ENCODE data around the gene TRAPPC6A. TPM values are rescaled to one million over a fixed set of nuclear protein-coding genes. Genes with fewer than 3 reads are reported as not detected.

Gene TRAPPC6A
- total RNA-seq, 1 experiment from 2014 or later: 26.9 TPM

DNA sequence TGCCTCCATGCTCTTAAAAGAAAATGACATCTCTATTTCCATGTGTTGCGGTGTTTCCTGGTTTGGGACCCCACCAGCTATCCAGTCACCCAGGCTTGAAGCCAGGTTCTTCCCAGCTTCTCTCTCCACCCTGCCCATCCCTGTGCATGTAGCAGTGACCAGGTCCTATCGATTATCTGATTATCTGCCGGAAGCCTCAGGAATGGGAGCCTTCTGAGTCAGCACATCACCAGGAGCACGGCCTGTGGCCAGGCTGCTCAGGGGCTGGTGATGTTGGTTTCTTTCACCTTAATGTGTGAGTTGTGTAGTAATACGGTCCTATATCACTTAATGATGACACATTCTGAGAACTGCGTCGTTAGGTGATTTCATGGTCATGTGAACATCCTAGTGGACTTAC, 51.4 kb downstream of the TRAPPC6A start:
- H3K9me3 ChIP-seq (ENCODE audit: control insufficient read depth in 1 of 2, insufficient read depth in 1 of 2, low read depth in 1 of 2, low read length in 2 of 2): no peaks in the 10 kb centered on the region
- H3K36me3 ChIP-seq (ENCODE audit: control insufficient read depth in 1 of 2, insufficient read depth in 2 of 2, low read length in 2 of 2): no peaks in the 10 kb centered on the region
- H3K9ac ChIP-seq (ENCODE audit: low read length): no peak overlapping the region
- DNase-seq (ENCODE audit: low read depth, low spot score): no peak
- H3K9me2 ChIP-seq (ENCODE audit: insufficient read depth): no peaks in the 10 kb centered on the region
- H3K27ac ChIP-seq (ENCODE audit: low read depth, low read length): no peak overlapping the region
- RAD21 ChIA-PET (ENCODE audit: low non-redundant PET in 1 of 2, low total read pairs in 2 of 2, uncharacterized antibody in 2 of 2, unreplicated experiment in 2 of 2): no interaction called here
- no TSS peak for BruUV-seq (replicated peaks)
- no peak for TF ChIP-seq ZBTB33 (IDR thresholded peaks at IDR 0.05; ENCODE audit: extremely low read depth, insufficient replicate concordance, low read length)
- TF ChIP-seq CBX3 (IDR thresholded peaks at IDR 0.05; ENCODE audit: low read depth): no peak
- TF ChIP-seq MAX (IDR thresholded peaks at IDR 0.05): no peak
- TF ChIP-seq, protein P1, sequence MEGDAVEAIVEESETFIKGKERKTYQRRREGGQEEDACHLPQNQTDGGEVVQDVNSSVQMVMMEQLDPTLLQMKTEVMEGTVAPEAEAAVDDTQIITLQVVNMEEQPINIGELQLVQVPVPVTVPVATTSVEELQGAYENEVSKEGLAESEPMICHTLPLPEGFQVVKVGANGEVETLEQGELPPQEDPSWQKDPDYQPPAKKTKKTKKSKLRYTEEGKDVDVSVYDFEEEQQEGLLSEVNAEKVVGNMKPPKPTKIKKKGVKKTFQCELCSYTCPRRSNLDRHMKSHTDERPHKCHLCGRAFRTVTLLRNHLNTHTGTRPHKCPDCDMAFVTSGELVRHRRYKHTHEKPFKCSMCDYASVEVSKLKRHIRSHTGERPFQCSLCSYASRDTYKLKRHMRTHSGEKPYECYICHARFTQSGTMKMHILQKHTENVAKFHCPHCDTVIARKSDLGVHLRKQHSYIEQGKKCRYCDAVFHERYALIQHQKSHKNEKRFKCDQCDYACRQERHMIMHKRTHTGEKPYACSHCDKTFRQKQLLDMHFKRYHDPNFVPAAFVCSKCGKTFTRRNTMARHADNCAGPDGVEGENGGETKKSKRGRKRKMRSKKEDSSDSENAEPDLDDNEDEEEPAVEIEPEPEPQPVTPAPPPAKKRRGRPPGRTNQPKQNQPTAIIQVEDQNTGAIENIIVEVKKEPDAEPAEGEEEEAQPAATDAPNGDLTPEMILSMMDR (IDR thresholded peaks at IDR 0.05 in 2 of 3, conservative IDR thresholded peaks at IDR 0.05 in 1 of 3; ENCODE audit: borderline replicate concordance in 1 of 3, insufficient read depth in 1 of 3, low read depth in 2 of 3, low read length in 2 of 3): no peak
- no peak for TF ChIP-seq ZNF274 (IDR thresholded peaks at IDR 0.05; ENCODE audit: low read depth, low read length)
- no peak for TF ChIP-seq SRF (IDR thresholded peaks at IDR 0.05; ENCODE audit: low read depth)
- no peak for TF ChIP-seq SIN3A (IDR thresholded peaks at IDR 0.05; ENCODE audit: low read depth)
- TF ChIP-seq ZFX (IDR thresholded peaks at IDR 0.05): no peak
- no peak for TF ChIP-seq POLR2A (IDR thresholded peaks at IDR 0.05; ENCODE audit: borderline replicate concordance, extremely low read depth, insufficient read depth, insufficient read length)
- TF ChIP-seq ELF1 (IDR thresholded peaks at IDR 0.05; ENCODE audit: borderline replicate concordance, low read depth): no peak
- no peak for TF ChIP-seq TCF7L2 (IDR thresholded peaks at IDR 0.05; ENCODE audit: borderline replicate concordance, extremely low read depth, insufficient read depth, insufficient read length)
- H3K27me3 ChIP-seq (ENCODE audit: insufficient read depth, low read length): no peaks in the 10 kb centered on the region
- peaks cover 60% of the 10 kb centered on the region for H3K79me2 ChIP-seq (ENCODE audit: insufficient read depth, low read length)
- peaks cover 12 to 23% of the 10 kb centered on the region in 2 experiments; a peak in 3 of 4 replicates for H3K4me1 ChIP-seq (ENCODE audit: control insufficient read depth in 1 of 2, insufficient read depth in 2 of 2, low read length in 2 of 2)
- no peaks in the 10 kb centered on the region for H4K20me1 ChIP-seq (ENCODE audit: insufficient read depth)
- H3K4me2 ChIP-seq (ENCODE audit: low read length): no peak overlapping the region
- POLR2A ChIA-PET: no interaction called here
- H2AFZ ChIP-seq (ENCODE audit: low read depth, low read length, poor library complexity, severe bottlenecking): no peak overlapping the region
- no peak for ATAC-seq
- intact Hi-C loops (cut with micrococcal nuclease): loop anchor here (2.0 kb wide), 1 partner anchor 110 kb away; no protein-coding TSS in a partner anchor
- no peak overlapping the region for H3K4me3 ChIP-seq (replicated peaks in 1 of 2; ENCODE audit: low read depth in 1 of 2, low read length in 2 of 2)
- CTCF ChIA-PET: interaction anchor here (2.3 kb wide), 1 partner anchor 34 kb away, joined by 9 read pairs; the partner anchor contains the start of gene PPP1R37
